Choroid plexus epithelial cell (primary cell): ENCODE measurements around the gene ATP2B1.

Experiments
- DNase-seq: peaks from one replicate; pipeline ENCODE4 v3.0.0-alpha.2; 2010; ENCODE audit warnings: low read depth
- H3K4me3 ChIP-seq: 2 replicates; pipeline ENCODE4 v1.5.1; 2011; ENCODE audit warnings: low read depth, mild to moderate bottlenecking, control low read depth, low read length, moderate library complexity
- CTCF ChIP-seq: conservative IDR thresholded peaks from 2 replicates; pipeline ENCODE4 v1.5.1; 2011; ENCODE audit warnings: low read depth, mild to moderate bottlenecking, control low read depth, inconsistent platforms, low read length, moderate library complexity

Gene ATP2B1

GRCh38 chr12:89731614-89732013, 23.0 kb upstream of the ATP2B1 start:
- no peak overlapping the region for H3K4me3 ChIP-seq
- no peak for TF ChIP-seq CTCF
- DNase-seq: peak; percentile 89

- no peak for TF ChIP-seq CTCF
- no peak for DNase-seq
- no peak overlapping the region for H3K4me3 ChIP-seq
Observed at GRCh38 chr12:89731089-89731488, 22.5 kb upstream of the ATP2B1 start.

- no peak for TF ChIP-seq CTCF
- no peak for DNase-seq
- H3K4me3 ChIP-seq: no peak overlapping the region
Observed at GRCh38 chr12:89729946-89730459, 21.4 kb upstream of the ATP2B1 start.

- TF ChIP-seq CTCF: no peak
- no peak overlapping the region for H3K4me3 ChIP-seq
- no peak for DNase-seq
Observed at GRCh38 chr12:89723276-89723675, 14.6 kb upstream of the ATP2B1 start.

GRCh38 chr12:89721291-89721987, 12.8 kb upstream of the ATP2B1 start:
- H3K4me3 ChIP-seq: no peak overlapping the region
- no peak for DNase-seq
- no peak for TF ChIP-seq CTCF

GRCh38 chr12:89717759-89718523, 9.3 kb upstream of the ATP2B1 start:
- H3K4me3 ChIP-seq: no peak overlapping the region
- no peak for DNase-seq
- no peak for TF ChIP-seq CTCF
